GM19455 (cell line): ENCODE data around the gene MYH16.
"Not testable (repeated sequence)": the region's sequence is repeated elsewhere in the genome, so short reads cannot be mapped to it uniquely, and the experiment has no call there.

ENCODE experiments used
- ATAC-seq: cut with Tn5 transposase; IDR thresholded peaks from one replicate; pipeline ENCODE4 v1.9.1; 2021; ENCODE audit not compliant: unreplicated experiment

The MYH16 gene

DNA sequence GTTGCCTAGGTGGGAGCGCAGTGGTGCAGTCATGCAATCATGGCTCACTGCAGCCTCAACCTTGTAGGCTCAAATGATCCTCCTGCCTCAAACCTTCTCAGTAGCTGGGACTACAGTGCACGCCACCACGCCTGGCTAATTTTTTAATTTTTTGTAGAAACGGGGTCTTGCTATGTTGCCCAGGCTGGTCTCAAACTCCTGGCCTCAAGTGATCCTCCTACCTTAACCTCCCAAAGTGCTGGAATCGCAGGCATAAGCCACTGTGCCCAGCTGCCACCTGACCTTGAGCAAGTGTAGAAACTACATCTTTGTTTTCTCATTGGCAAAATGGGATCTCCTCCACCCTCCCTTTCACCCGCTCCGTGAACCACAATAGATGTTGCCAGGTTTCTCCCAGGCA lies 15.0 kb upstream of the MYH16 start:
- ATAC-seq = no peak

DNA sequence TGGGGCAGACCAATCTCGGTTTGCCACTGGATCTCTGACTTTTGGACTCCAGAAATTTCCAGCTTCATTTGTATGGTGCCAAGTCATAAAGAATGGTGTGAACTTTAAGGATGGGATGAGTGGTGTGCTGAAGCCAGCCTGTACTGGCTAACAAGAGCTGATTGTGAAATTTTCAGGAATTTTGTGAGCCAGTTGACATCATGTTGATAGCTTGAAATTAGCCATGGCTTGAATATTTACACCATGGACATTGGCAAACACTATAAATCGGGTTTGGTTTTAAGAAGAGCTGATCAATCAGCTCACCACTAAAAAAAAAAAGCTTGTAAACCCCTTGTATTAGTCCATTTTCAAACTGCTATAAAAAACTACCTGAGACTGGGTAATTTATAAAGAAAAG lies 14.1 kb upstream of the MYH16 start:
- ATAC-seq = no peak

DNA sequence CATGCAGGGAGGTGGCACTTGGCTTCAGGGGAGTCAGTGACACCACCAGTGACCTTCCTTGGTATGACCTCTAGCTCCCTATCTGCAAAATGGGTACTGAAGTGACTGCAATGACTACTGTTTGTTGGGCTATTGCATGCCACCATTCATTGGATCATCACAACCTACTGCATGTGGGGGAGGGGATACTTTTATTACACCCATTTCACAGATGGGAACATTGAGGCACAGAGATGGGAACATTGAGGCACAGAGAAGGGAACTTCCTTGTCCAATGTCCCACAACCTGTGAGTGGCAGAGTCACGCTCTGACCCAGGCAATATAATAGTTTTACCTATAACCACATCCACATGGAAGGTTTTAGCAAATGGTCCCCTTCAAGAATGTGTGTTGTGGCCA lies 12.2 kb upstream of the MYH16 start:
- no peak for ATAC-seq

GRCh38 chr7:99261646-99262045 lies 11.0 kb upstream of the MYH16 start:
- ATAC-seq = no peak

GRCh38 chr7:99265848-99266480 lies 6.7 kb upstream of the MYH16 start:
- no peak for ATAC-seq

DNA sequence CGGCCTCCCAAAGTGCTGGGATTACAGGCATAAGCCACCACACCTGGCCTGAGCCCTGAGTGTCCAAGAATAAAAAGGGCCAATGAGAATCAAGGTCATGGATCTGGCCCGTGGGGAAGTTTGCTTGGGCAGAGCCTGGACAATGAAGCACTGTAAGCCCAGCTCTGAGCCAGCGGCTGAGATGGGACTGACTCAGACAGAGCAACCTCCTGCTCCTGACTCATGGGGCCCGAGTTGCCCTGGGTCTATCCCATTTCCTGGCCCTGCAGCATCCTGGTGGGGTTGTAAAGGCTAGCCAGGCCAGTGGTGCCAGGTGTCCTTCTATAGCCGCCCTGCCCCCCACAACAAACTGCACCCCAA lies 5.2 kb upstream of the MYH16 start:
- no peak for ATAC-seq

GRCh38 chr7:99267841-99268576 lies 4.6 kb upstream of the MYH16 start:
- ATAC-seq = no peak

- no peak for ATAC-seq
Observed at GRCh38 chr7:99268577-99268908, 4.1 kb upstream of the MYH16 start.

DNA sequence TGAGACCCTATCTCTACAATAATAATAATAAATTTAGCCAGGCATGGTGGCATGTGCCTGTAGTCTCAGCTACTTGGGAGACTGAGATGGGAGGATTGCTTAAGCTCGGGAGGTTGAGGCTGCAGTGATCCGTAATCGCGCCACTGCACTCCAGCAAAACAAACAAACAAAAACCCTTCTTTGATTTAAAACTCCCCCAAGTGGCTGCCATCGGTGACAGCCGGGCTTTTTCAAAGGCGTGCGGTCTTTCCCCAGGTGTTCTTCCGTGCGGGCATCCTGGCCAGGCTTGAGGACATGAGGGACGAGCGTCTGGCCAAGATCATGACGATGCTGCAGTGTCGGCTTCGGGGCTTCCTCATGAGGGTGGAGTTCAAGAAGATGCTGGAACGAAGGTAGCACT lies 1.9 kb upstream of the MYH16 start:
- no peak for ATAC-seq

DNA sequence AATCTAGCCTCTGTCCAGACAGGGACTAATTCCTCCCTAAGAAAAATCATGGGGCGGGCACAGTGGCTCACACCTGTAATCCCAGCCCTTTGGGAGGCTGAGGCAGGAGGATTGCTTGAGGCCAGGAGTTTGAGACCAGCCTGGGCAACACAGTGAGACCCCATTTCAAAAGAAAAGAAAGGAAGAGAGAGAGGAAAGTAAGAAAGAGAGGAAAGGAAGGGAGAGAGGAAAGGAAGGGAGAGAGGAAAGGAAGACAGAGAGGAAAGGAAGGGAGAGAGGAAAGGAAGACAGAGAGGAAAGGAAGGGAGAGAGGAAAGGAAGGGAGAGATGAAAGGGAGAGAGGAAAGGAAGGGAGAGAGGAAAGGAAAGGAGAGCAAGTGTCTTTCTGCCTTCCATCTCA lies 922 bp downstream of the MYH16 start:
- ATAC-seq = not testable (repeated sequence)

GRCh38 chr7:99274908-99275307 lies 2.3 kb downstream of the MYH16 start:
- ATAC-seq = not testable (repeated sequence)

- ATAC-seq = no peak
Observed at GRCh38 chr7:99275496-99275895, 2.9 kb downstream of the MYH16 start.

DNA sequence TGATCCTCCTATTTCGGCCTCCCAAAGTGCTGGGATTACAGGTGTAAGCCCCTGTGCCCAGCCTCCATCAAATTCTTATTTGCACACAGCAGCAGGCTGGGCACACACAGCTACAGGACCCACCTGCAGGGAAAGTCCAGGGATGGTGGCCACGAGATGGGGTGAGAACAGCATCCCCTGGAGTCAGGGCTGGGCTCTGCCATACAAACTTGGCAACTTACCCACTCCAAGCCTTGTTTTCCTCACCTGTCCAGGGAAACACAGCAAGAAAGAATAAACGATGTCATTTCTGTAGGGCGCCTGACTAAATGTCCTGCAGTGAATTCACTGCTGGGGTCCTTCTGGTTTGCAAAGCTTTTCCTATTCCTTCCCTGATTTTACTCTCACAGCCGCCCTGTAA lies 5.5 kb downstream of the MYH16 start:
- no peak for ATAC-seq

DNA sequence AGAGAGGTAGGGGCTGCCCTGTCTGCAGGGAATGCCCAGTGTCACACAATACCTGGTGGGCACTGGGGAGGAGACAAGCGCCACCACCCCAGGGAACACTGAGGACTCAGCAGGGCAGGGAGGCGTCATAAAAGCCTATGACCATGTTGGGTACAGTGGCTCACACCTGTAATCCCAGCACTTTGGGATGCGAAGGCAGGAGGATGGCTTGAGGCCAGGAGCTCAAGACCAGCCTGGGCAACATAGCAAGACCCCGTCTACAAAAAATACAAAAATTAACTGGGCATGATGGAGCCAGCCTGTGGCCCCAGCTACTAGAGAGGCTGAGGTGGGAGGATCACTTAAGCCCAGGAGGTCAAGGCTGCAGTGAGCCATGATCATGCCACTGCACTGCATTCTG lies 11.5 kb downstream of the MYH16 start:
- not testable (repeated sequence) for ATAC-seq

DNA sequence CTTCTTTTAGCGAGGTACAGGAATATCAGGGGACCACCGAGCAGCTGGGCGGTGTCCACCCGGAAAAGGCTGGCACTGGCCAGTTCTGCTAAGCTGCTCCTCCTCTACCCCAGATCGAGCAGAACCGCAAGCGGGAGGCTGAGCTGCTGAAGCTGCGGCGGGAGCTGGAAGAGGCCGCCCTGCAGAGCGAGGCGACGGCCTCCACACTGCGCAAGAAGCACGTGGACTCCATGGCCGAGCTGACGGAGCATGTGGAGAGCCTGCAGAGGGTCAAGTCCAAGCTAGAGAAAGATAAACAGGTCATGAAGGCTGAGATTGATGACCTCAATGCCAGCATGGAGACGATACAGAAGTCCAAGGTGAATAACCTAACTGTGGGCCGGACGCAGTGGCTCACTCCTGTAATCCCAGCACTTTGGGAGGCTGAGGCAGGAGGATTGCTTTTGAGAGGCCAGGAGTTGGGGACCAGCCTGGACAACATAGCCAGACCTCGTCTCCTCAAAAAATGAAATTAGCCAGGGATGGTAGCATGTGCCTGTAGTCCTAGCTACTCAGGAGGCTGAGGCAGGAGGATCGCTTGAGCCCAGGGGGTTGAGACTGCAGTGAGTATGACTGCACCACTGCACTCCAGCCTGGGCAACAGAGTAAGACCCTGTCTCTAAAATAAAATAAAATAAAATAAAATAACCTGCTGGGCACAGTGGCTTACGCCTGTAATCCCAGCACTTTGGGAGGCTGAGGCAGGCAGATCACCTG lies 15.3 kb downstream of the MYH16 start:
- no peak for ATAC-seq

DNA sequence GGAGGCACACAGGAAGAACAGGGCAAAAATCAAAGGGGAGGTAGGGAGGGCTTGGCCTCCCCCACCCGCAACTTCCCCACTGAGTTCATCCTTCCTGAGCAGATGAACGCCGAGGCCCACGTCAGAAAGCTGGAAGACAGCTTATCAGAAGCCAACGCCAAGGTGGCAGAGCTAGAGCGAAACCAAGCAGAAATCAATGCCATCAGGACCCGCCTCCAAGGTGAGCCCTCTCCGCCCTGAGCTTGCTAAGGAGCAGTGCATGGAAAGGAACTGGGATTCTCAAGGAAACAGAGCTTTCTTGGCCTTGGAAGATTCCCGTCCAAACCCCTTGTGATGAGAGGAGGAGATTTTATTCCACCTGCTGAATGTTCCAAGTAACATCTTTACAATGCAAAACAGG lies 16.5 kb downstream of the MYH16 start:
- ATAC-seq = no peak

GRCh38 chr7:99290148-99290547 lies 17.5 kb downstream of the MYH16 start:
- ATAC-seq = not testable (repeated sequence)

- ATAC-seq = no peak
Observed at GRCh38 chr7:99290980-99291607, 18.5 kb downstream of the MYH16 start.

DNA sequence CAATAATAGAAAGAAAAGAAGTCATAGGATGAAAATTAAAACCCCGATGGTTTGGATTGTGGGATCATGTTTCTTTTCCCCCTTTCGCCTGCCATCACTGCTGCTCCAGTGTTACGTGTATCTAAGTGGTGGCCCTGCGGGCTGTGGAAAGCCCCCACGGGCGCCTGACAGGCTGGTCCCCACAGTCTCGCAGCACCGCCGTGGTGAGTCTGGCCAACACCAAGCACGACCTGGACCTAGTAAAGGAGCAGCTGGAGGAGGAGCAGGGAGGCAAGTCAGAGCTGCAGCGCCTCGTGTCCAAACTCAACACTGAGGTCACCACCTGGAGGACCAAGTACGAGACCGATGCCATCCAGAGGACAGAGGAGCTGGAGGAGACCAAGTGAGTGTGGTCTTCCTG lies 19.5 kb downstream of the MYH16 start:
- ATAC-seq = no peak

DNA sequence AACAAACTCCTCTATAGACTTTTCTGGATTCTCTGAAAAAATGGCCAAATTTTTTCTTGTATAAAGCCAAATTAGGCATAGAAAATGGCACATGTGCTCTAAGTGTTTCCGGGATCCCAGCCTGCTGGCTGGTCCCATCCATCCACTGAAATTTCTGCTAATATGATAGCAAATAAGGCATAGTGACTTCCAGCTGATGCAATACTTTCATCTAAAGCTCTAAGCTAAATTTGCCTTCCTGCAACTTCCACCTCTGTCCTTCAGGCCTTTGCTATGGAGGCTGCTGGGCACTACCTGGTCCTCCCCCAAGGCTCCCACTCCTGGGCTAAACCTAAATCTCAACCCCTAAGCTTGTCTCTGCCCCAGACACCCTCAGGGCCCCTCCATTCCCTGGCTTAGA lies 20.5 kb downstream of the MYH16 start:
- no peak for ATAC-seq

DNA sequence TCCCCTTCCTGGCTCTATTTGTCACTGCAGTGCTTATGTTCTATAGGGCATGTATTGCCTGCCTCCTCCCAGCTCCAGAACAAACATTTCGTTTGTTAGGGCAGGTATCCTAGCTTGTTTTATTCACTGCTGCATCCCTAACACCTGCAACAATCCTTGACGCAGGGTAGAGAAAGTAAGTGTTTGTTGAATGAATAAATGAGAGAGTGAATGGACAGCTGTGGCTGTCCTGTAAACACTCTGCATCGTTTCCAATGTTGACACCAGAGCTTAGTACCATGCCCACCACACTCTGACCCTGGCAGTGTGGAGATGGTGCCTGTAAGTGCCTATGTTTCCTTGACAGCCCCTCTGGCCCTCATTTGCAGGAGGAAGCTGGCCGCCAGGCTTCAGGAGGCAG lies 21.0 kb downstream of the MYH16 start:
- no peak for ATAC-seq

- ATAC-seq = no peak
Observed at GRCh38 chr7:99296471-99296870, 23.8 kb downstream of the MYH16 start.
